Tibial nerve (tissue), 3 donors: ENCODE results near the gene COQ8B.

Experiments used
- CTCF ChIP-seq, 5 experiments: fragments of 200-600 bp in 3 of 5; fragments of 450-650 bp in 2 of 5; sonication (generic) in 3 of 5; IDR thresholded peaks; one replicate each; pipeline ENCODE4 v1.5.1; 2016 to 2019; ENCODE audit warnings: antibody characterized with exemption in 5 of 5, mild to moderate bottlenecking in 3 of 5, moderate library complexity in 2 of 5
- POLR2A ChIP-seq, 2 donors: fragments of 450-650 bp; IDR thresholded peaks; one replicate each; pipeline ENCODE4 v1.6.1; 2017; ENCODE audit warnings: antibody characterized with exemption in 2 of 2, mild to moderate bottlenecking in 2 of 2, moderate library complexity in 2 of 2

- TF ChIP-seq POLR2A (IDR thresholded peaks at IDR 0.05) (no peak), CTCF (IDR thresholded peaks at IDR 0.05) (no peak)
Measured at GRCh38 chr19:40682431-40682964, 34.2 kb downstream of the COQ8B start.
